AG04449 (cell line): Measurements from ENCODE around the gene CASQ1.

ENCODE experiments used
- CTCF ChIA-PET: fragments of 350-600 bp; formaldehyde crosslinking; extraction: SDS; loops from one replicate; lab custom pipeline; 2021; ENCODE audit warnings: antibody characterized with exemption; lab: Yijun Ruan, JAX
- POLR2A ChIA-PET: fragments of 400-600, 350-600 bp; formaldehyde crosslinking; extraction: SDS; loops from one replicate; lab custom pipeline; 2020; ENCODE audit warnings: antibody characterized with exemption, inconsistent platforms; lab: Yijun Ruan, JAX
- DNase-seq: peaks from one replicate; pipeline ENCODE4 v3.0.0-alpha.2; 2010; ENCODE audit warnings: low read depth, low spot score
- H3K4me3 ChIP-seq: 2 replicates; pipeline ENCODE4 v1.5.1; 2011; ENCODE audit warnings: low read depth, mild to moderate bottlenecking, control low read depth, low read length
- CTCF ChIP-seq: IDR thresholded peaks from one replicate; pipeline ENCODE4 v1.5.1; 2011; ENCODE audit warnings: mild to moderate bottlenecking, moderate library complexity, low read length, control low read depth, inconsistent platforms; ENCODE audit not compliant: insufficient read depth; ENCODE audit errors: missing control alignments

CASQ1 gene

GRCh38 chr1:160224606-160225005 is 34.2 kb downstream of the CASQ1 start:
- ChIA-PET CTCF (interaction anchor here (1.1 to 2.7 kb wide), 6 partner anchors 11 to 139 kb away, joined by 3 to 15 read pairs (median 6); no protein-coding TSS in a partner anchor), POLR2A (no interaction called here)
- no peak for TF ChIP-seq CTCF
- DNase-seq: no peak
- H3K4me3 ChIP-seq: no peak overlapping the region

GRCh38 chr1:160225345-160225744 is 35.0 kb downstream of the CASQ1 start:
- no peak for TF ChIP-seq CTCF
- CTCF ChIA-PET: interaction anchor here (0.8 to 2.7 kb wide), 9 partner anchors 12 to 140 kb away, joined by 3 to 15 read pairs (median 4); partner anchors contain the start of gene CASQ1

GRCh38 chr1:160226623-160227022 is 36.2 kb downstream of the CASQ1 start:
- POLR2A ChIA-PET: interaction anchor here (0.6 kb wide), 1 partner anchor 18 kb away, joined by 4 read pairs; no protein-coding TSS in a partner anchor

More at GRCh38 chr1:160225345-160225744, 35.0 kb downstream of the CASQ1 start:
- no peak for DNase-seq
- POLR2A ChIA-PET: no interaction called here
- H3K4me3 ChIP-seq: no peak overlapping the region

GRCh38 chr1:160227034-160227433 is 36.7 kb downstream of the CASQ1 start:
- no peak overlapping the region for H3K4me3 ChIP-seq
- POLR2A ChIA-PET: interaction anchor here (0.6 kb wide), 1 partner anchor 17 kb away, joined by 4 read pairs; no protein-coding TSS in a partner anchor
- DNase-seq: no peak
- no peak for TF ChIP-seq CTCF
- CTCF ChIA-PET: interaction anchor here (0.8 to 3.5 kb wide), 7 partner anchors 9 to 142 kb away, joined by 3 to 15 read pairs (median 6); no protein-coding TSS in a partner anchor

More at GRCh38 chr1:160226623-160227022, 36.2 kb downstream of the CASQ1 start:
- CTCF ChIA-PET: interaction anchor here (1.1 to 3.5 kb wide), 7 partner anchors 8 to 126 kb away, joined by 3 to 15 read pairs (median 7); no protein-coding TSS in a partner anchor
- H3K4me3 ChIP-seq: no peak overlapping the region
- DNase-seq: no peak
- TF ChIP-seq CTCF: no peak

- H3K4me3 ChIP-seq: no peak overlapping the region
- TF ChIP-seq CTCF: no peak
- ChIA-PET CTCF (interaction anchor here (0.8 to 3.5 kb wide), 8 partner anchors 8 to 143 kb away, joined by 3 to 28 read pairs (median 6); no protein-coding TSS in a partner anchor), POLR2A (no interaction called here)
- no peak for DNase-seq
Observed at GRCh38 chr1:160227561-160227960, 37.2 kb downstream of the CASQ1 start.

GRCh38 chr1:160228431-160228830 is 38.1 kb downstream of the CASQ1 start:
- POLR2A ChIA-PET: no interaction called here
- H3K4me3 ChIP-seq: no peak overlapping the region
- DNase-seq: no peak
- TF ChIP-seq CTCF: no peak
- CTCF ChIA-PET: interaction anchor here (1.1 to 3.5 kb wide), 11 partner anchors 8 to 143 kb away, joined by 3 to 35 read pairs (median 9); no protein-coding TSS in a partner anchor
